Body of pancreas (tissue), 4 donors: ENCODE measurements around the gene CDC25B. TPM values are rescaled to one million over a fixed set of nuclear protein-coding genes. Genes with fewer than 3 reads are reported as not detected.

Experiments used
- ATAC-seq: fragments of 150-250 bp; one replicate; pipeline ENCODE4 v1.9.1; 2016
- DNase-seq, 4 donors: peaks; one replicate each; pipeline ENCODE4 v3.0.0-alpha.2; 2019
- H3K27ac ChIP-seq, 4 donors: fragments of 200-600 bp; sonication (generic); 1 replicate in 3 of 4; 2 replicates in 1 of 4; pipeline versions ENCODE4 v1.5.1 to v1.6.1; 2016 to 2019; ENCODE audit warnings: mild to moderate bottlenecking in 1 of 4, mixed read lengths in 1 of 4, moderate library complexity in 1 of 4
- H3K27me3 ChIP-seq, 2 donors: fragments of 200-600 bp; sonication (generic); one replicate each; pipeline ENCODE4 v1.6.0; 2016; ENCODE audit warnings: mild to moderate bottlenecking in 1 of 2
- H3K36me3 ChIP-seq, 2 donors: fragments of 200-600 bp; sonication (generic); replicated peaks in 1 of 2; 2 replicates each; pipeline ENCODE4 v1.5.1; 2016; ENCODE audit warnings: low read depth in 2 of 2; ENCODE audit not compliant: insufficient read depth in 1 of 2
- H3K4me1 ChIP-seq: fragments of 200-600 bp; sonication (generic); one replicate; pipeline ENCODE4 v1.6.0; 2016
- H3K4me3 ChIP-seq, 2 donors: fragments of 200-600 bp; sonication (generic); 1 replicate in 1 of 2; 2 replicates in 1 of 2; pipeline ENCODE4 v1.5.1; 2016 to 2019
- H3K9me3 ChIP-seq, 3 donors: fragments of 200-600 bp; sonication (generic); 1 replicate in 2 of 3; 2 replicates in 1 of 3; pipeline ENCODE4 v1.5.1; 2016
- CTCF ChIP-seq, 7 experiments: fragments of 450-650 bp in 4 of 7; fragments of 200-600 bp in 3 of 7; sonication (generic) in 3 of 7; IDR thresholded peaks; one replicate each; pipeline ENCODE4 v1.5.1; 2016 to 2019; ENCODE audit warnings: antibody characterized with exemption in 7 of 7
- POLR2A ChIP-seq, 3 donors: fragments of 450-650 bp; IDR thresholded peaks; one replicate each; pipeline ENCODE4 v1.6.1; 2016; ENCODE audit warnings: antibody characterized with exemption in 3 of 3, mild to moderate bottlenecking in 2 of 3
- WGBS, 2 donors: methylation state at CpG; one replicate each; pipeline ENCODE4 v1.1.5; 2017; 5-methylcytosine and 5-hydroxymethylcytosine counted together
- intact Hi-C: fragments of 100-400 bp; cut with DNase I; formaldehyde crosslinking; loops from one replicate; pipeline ENCODE4 v1.15.1; 2023
- total RNA-seq, 2 donors: library from RNA; depleted of rRNA; stranded (reverse); fragments of >200 nt; gene quantifications; one replicate each; pipeline ENCODE4 v1.1.0, GENCODE V29; 2016

The CDC25B gene
- total RNA-seq, 2 donors from 2014 or later: 8.8 to 22.7 TPM

DNA sequence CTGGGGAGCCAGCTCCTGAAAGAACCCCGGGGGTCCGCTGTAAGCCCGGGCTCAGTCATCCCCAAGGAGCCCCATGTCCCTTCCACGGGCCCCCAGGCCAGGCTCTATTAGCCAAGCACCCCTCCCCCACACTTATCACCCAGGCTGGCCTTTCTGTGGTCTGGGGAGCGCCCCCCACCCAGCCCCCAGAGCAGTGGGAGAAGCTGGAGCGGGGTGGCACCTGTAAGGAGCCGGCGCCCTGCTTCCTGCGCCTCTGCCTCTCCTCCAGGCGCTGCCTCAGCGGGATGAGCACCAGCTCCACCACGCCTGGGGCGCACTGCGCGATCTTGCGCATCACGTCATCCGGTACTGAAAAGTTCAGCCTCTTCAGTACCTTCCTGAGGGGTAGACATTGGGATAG, 17.1 kb upstream of the CDC25B start:
- peaks cover 47% of the 10 kb centered on the region for H3K4me1 ChIP-seq
- DNase-seq (no peak), ATAC-seq (no peak)
- TF ChIP-seq POLR2A (IDR thresholded peaks at IDR 0.05): no peak
- no peak for TF ChIP-seq CTCF (IDR thresholded peaks at IDR 0.05)
- H3K27me3 ChIP-seq: no peaks in the 10 kb centered on the region
- no peaks in the 10 kb centered on the region for H3K36me3 ChIP-seq
- WGBS, 2 donors: 71 to 92% methylated on average over 11 to 17 of the region's 18 CpGs
- no peak overlapping the region for H3K27ac ChIP-seq
- no peak overlapping the region for H3K4me3 ChIP-seq
- intact Hi-C loops: no loop called here
- H3K9me3 ChIP-seq: no peaks in the 10 kb centered on the region

DNA sequence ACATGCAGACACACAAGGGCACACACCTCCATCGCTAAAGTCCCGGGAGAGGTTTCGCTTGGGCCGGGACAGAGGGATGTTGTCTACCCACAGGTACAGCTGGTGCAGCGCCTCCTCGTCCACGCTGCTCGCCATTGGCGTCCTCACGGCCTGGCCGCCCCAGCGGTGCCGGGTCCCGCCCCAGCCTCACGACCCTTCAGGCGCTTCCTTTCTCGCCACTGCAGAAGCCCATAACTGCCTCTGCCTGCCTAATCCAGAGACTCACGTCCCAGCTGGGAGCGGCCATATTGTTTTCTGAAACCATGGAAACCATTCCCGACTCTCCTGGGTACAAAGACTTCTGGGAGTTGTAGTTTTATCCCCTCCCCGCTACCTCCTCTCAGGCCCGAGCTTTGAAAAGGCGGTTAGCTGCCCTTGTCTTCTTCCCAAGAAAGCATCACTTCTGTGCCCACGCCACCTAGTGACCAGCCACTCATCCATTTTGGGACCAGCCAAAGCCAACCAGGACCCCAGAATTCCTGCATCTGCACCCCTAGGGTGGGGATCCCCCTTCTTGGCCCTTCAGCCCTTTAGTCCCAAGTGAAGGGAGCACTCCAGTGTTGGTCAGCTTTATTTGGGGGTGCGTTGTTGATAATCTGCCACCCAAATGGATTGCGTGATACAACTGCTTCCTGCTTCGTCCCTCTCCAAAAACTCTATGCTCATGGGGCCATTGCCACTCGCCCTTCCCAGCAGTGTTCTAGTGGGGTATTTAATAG, 14.8 kb upstream of the CDC25B start, which contains the start of gene SPEF1:
Gene SPEF1, minus strand, starts transcription at position 296 of the 758 bp plus-strand sequence. Its CDS starts 161 bp downstream, at position 135.
- Histone ChIP-seq H3K4me1 (peaks cover 68% of the 10 kb centered on the region), H3K4me3 (no peak within 1 kb of the TSS), H3K36me3 (no peaks in the 10 kb centered on the region), H3K27ac (peak within 1 kb of the TSS; percentile 11 to 69 (median 58)), H3K27me3 (no peaks in the 10 kb centered on the region), H3K9me3 (no peaks in the 10 kb centered on the region)
- TF ChIP-seq CTCF (IDR thresholded peaks at IDR 0.05) (peak in 5 of 7 experiments; percentile 12 to 46 (median 36)), POLR2A (IDR thresholded peaks at IDR 0.05) (no peak)
- ATAC-seq: peak; percentile 83
- WGBS, 2 donors: 11 to 25% methylated on average over 10 to 28 of the region's 28 CpGs
- peak; percentile 80 to 92 (median 85) for DNase-seq
- intact Hi-C loops: loop anchor here (10.0 kb wide), 1 partner anchor 73 kb away; no protein-coding TSS in a partner anchor

DNA sequence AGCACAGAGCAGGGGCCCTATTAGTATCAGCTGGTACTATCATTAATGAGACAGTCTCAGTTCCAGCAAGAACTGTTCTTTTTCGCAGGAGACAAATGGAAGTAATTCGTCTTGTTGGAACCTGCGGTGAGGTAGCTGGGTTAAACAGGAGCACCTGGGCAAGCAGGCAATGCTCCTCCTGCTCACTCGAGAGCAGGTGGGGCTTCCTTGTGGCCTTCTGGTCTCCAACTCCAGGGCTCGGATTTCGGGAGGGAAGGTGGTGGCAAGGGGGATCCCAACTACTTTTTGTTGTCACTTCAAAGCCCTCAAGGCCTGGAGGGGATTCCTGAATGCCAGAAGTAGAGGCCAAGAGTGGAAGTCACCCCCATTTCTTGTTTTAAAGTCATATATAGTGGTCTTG, 13.5 kb upstream of the CDC25B start:
- Histone ChIP-seq H3K27me3 (no peaks in the 10 kb centered on the region), H3K36me3 (no peaks in the 10 kb centered on the region), H3K4me1 (peaks cover 70% of the 10 kb centered on the region), H3K4me3 (no peak overlapping the region), H3K9me3 (no peaks in the 10 kb centered on the region), H3K27ac (peak overlapping the region in 2 of 4 donors; percentile 22 to 69)
- intact Hi-C loops: loop anchor here (10.0 kb wide), 1 partner anchor 72 kb away; no protein-coding TSS in a partner anchor
- no peak for TF ChIP-seq POLR2A (IDR thresholded peaks at IDR 0.05)
- TF ChIP-seq CTCF (IDR thresholded peaks at IDR 0.05): no peak
- DNase-seq: no peak
- no peak for ATAC-seq
- WGBS, 2 donors: 75% methylated on average over 6 of the region's 6 CpGs

DNA sequence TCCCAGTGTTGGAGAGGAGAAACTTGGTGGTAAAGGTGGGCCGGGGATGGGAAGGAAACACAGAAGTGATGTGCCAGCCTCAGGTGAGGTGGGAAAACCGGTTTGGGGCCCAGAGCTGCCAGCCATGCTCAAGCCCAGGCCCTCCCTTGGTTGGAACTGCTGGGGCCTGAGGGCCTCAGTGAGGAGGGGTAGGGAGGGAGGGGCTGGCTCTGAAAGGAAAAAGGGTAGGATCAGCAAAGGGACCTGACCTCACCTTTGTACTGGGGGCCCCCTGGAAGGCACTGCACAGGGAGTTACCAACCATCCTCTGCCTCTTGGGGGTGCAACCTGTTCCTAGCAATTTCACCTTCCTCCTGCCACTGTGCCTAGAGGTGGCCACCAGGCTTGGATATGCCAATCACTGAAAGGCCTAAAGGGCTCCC, 13.0 kb upstream of the CDC25B start:
- intact Hi-C loops: loop anchor here (10.0 kb wide), 1 partner anchor 72 kb away; no protein-coding TSS in a partner anchor
- Histone ChIP-seq H3K27ac (peak overlapping the region in 3 of 4 donors; percentile 3 to 69 (median 22)), H3K36me3 (no peaks in the 10 kb centered on the region), H3K4me3 (no peak overlapping the region), H3K4me1 (peaks cover 66% of the 10 kb centered on the region), H3K27me3 (no peaks in the 10 kb centered on the region), H3K9me3 (no peaks in the 10 kb centered on the region)
- ATAC-seq: no peak
- TF ChIP-seq POLR2A (IDR thresholded peaks at IDR 0.05) (no peak), CTCF (IDR thresholded peaks at IDR 0.05) (no peak)
- peak in 1 of 4 donors; percentile 37 for DNase-seq
- WGBS, 2 donors: 30 to 41% methylated on average over 2 of the region's 2 CpGs
